GM12865 (cell line): ENCODE data around the gene FUT2.
"Not testable (repeated sequence)": the region's sequence is repeated elsewhere in the genome, so short reads cannot be mapped to it uniquely, and the experiment has no call there.

Source experiments
- DNase-seq: peaks from one replicate; pipeline ENCODE4 v3.0.0; 2010; ENCODE audit warnings: low read depth
- H3K4me3 ChIP-seq: 2 replicates; pipeline ENCODE4 v1.5.1; 2011; ENCODE audit warnings: mild to moderate bottlenecking, low read depth, low read length, control low read depth
- CTCF ChIP-seq: IDR thresholded peaks from 2 replicates; pipeline ENCODE4 v1.5.1; 2011; ENCODE audit warnings: low read length, control low read depth, low read depth, inconsistent platforms; ENCODE audit not compliant: insufficient read depth; ENCODE audit errors: missing control alignments

The FUT2 gene

GRCh38 chr19:48686088-48686487, 9.7 kb upstream of the FUT2 start:
- no peak for TF ChIP-seq CTCF
- no peak overlapping the region for H3K4me3 ChIP-seq
- no peak for DNase-seq

- not testable (repeated sequence) for DNase-seq, H3K4me3 ChIP-seq
These were observed 9.1 kb upstream of the FUT2 start for GRCh38 chr19:48686637-48687036.

- DNase-seq = no peak
- no peak for TF ChIP-seq CTCF
- H3K4me3 ChIP-seq = no peak overlapping the region
These were observed 8.0 kb upstream of the FUT2 start for GRCh38 chr19:48687776-48688175.

- DNase-seq = no peak
- no peak for TF ChIP-seq CTCF
- H3K4me3 ChIP-seq = no peak overlapping the region
These were observed 6.3 kb upstream of the FUT2 start for GRCh38 chr19:48689449-48689848.

- DNase-seq, H3K4me3 ChIP-seq: not testable (repeated sequence)
These were observed 2.1 kb upstream of the FUT2 start for GRCh38 chr19:48693629-48694028.

GRCh38 chr19:48696353-48697010, 711 bp downstream of the FUT2 start:
- no peak for DNase-seq
- no peak overlapping the region for H3K4me3 ChIP-seq
- TF ChIP-seq CTCF = no peak

- H3K4me3 ChIP-seq = no peak overlapping the region
- no peak for TF ChIP-seq CTCF
- no peak for DNase-seq
These were observed 2.3 kb downstream of the FUT2 start for GRCh38 chr19:48698046-48698445.

- no peak for TF ChIP-seq CTCF
- no peak for DNase-seq
- H3K4me3 ChIP-seq = no peak overlapping the region
These were observed 6.9 kb downstream of the FUT2 start for GRCh38 chr19:48702701-48703100.
